Motor neuron (in vitro differentiated cells): Measurements from ENCODE around the gene ZDHHC19. TPM values are rescaled to one million over a fixed set of nuclear protein-coding genes. Genes with fewer than 3 reads are reported as not detected.
"Not testable (repeated sequence)": the region's sequence is repeated elsewhere in the genome, so short reads cannot be mapped to it uniquely, and the experiment has no call there.

Experiments used
- ATAC-seq, 8 experiments: fragments of 200-7000 bp; cut with Tn5 transposase; replicated peaks in 6 of 8; 2 replicates each; pipeline ENCODE4 v1.8.0; 2021; ENCODE audit warnings: mild to moderate bottlenecking in 8 of 8, moderate library complexity in 8 of 8
- H3K27ac ChIP-seq, 2 donors: fragments of 250-450 bp; sonication (Bioruptor Pico); 2 replicates each; pipeline ENCODE4 v1.9.0; 2021; ENCODE audit warnings: antibody characterized with exemption in 2 of 2, mild to moderate bottlenecking in 2 of 2, moderate library complexity in 1 of 2
- H3K4me1 ChIP-seq, 2 donors: fragments of 250-450 bp; sonication (Bioruptor Pico); replicated peaks in 1 of 2; 2 replicates each; pipeline ENCODE4 v1.6.1; 2021; ENCODE audit warnings: antibody characterized with exemption in 2 of 2, mild to moderate bottlenecking in 2 of 2, moderate library complexity in 1 of 2
- H3K4me3 ChIP-seq, 5 donors: fragments of 250-450 bp; sonication (Bioruptor Pico); 2 replicates each; pipeline ENCODE4 v1.9.0; 2021; ENCODE audit warnings: antibody characterized with exemption in 5 of 5, mild to moderate bottlenecking in 5 of 5, moderate library complexity in 4 of 5
- WGBS, 10 experiments: fragments of 450-650 bp; shearing (Covaris generic); methylation state at CpG; one replicate each; pipeline ENCODE4 v1.0.0; 2022; 5-methylcytosine and 5-hydroxymethylcytosine counted together
- in situ Hi-C, 9 experiments: fragments of 400-800 bp; cut with MboI; loops; one replicate each; pipeline ENCODE4 v1.15.0; 2021; ENCODE audit warnings: low sequenced_read_pairs in 9 of 9, low pct_unique_long_range_greater_than_20kb in 2 of 9; ENCODE audit not compliant: unreplicated experiment in 9 of 9
- total RNA-seq, 8 experiments: library from RNA; unstranded; fragments of 300-600 nt; gene quantifications; 2 replicates each; pipeline versions ENCODE4 v1.2.3 to v1.2.4, GENCODE V29; 2022

The ZDHHC19 gene
- total RNA-seq, 8 experiments from 2014 or later: 0.33 to 0.83 (median 0.71) TPM; not detected in 5

DNA sequence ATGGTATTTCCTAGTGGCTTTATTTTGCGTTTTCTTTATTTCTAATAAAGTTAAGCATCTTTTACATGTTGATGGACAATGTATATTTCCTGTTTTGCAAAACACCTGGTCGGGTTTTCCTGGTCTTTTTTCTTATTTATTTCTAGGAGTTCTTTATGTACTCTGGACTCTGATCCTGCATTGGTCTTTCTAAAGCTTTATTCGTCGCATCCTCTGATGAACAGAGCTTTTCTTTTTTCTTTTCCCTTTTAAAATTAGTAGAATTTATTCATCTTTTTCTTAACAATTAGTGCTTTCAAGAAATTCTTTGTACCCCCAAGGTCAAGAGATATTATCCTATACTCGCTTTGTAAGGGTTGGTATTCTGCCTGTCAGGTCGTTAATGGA is 32.2 kb downstream of the ZDHHC19 start:
- in situ Hi-C loops: loop anchor here in 1 of 9 experiments (25.0 kb wide), 1 partner anchor 92 kb away; the partner anchor contains the start of gene TFRC
- peak overlapping the region; percentile 13 to 76 for H3K27ac ChIP-seq
- peaks cover 31 to 32% of the 10 kb centered on the region in 2 donors for H3K4me1 ChIP-seq
- ATAC-seq: no peak
- no peak overlapping the region for H3K4me3 ChIP-seq
- 43 to 100% (median 58%) methylated on average over 1 to 6 of the region's 6 CpGs for WGBS, 10 experiments

GRCh38 chr3:196177967-196178366 is 33.2 kb downstream of the ZDHHC19 start:
- in situ Hi-C loops: loop anchor here in 1 of 9 experiments (25.0 kb wide), 1 partner anchor 91 kb away; the partner anchor contains the start of gene TFRC
- ATAC-seq: no peak
- Histone ChIP-seq H3K4me3 (no peak overlapping the region), H3K4me1 (peaks cover 23 to 27% of the 10 kb centered on the region in 2 donors), H3K27ac (no peak overlapping the region)
- WGBS, 10 experiments: 13 to 100% (median 81%) methylated on average over 2 to 4 of the region's 4 CpGs; no CpG with 5 or more reads in 1 of the 10 experiments

DNA sequence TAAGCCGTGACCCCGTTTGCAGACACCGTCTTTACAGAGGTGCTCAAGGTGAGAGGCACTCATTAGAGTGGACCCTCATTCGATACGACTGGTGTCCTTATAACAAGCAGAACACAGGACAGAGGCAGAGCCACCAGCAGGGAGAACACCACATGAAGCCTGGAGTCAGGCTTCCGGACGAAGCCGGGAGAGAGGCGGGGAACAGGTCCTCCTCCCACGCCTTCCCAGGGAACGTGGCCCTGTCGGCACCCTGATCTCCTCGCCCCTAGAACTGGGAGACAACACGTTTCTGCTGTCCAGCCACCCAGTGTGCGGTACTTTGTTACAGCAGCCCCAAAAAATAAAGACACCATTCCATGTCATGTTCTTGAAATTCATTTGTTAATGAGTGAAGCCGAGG is 33.6 kb downstream of the ZDHHC19 start:
- ATAC-seq: no peak
- H3K27ac ChIP-seq: no peak overlapping the region
- no peak overlapping the region for H3K4me3 ChIP-seq
- WGBS, 10 experiments: 63 to 100% (median 77%) methylated on average over 1 to 13 of the region's 16 CpGs; no CpG with 5 or more reads in 3 of the 10 experiments
- in situ Hi-C loops: loop anchor here in 1 of 9 experiments (25.0 kb wide), 1 partner anchor 90 kb away; the partner anchor contains the start of gene TFRC
- H3K4me1 ChIP-seq: peaks cover 23 to 27% of the 10 kb centered on the region in 2 donors

GRCh38 chr3:196175722-196176121 is 35.5 kb downstream of the ZDHHC19 start:
- H3K4me3 ChIP-seq: no peak overlapping the region
- H3K4me1 ChIP-seq: peaks cover 23 to 27% of the 10 kb centered on the region in 2 donors
- in situ Hi-C loops: loop anchor here in 1 of 9 experiments (25.0 kb wide), 1 partner anchor 88 kb away; the partner anchor contains the start of gene TFRC
- 63 to 100% (median 100%) methylated on average over 1 to 4 of the region's 9 CpGs; no CpG with 5 or more reads in 3 of the 10 experiments for WGBS, 10 experiments
- ATAC-seq: no peak
- no peak overlapping the region for H3K27ac ChIP-seq

DNA sequence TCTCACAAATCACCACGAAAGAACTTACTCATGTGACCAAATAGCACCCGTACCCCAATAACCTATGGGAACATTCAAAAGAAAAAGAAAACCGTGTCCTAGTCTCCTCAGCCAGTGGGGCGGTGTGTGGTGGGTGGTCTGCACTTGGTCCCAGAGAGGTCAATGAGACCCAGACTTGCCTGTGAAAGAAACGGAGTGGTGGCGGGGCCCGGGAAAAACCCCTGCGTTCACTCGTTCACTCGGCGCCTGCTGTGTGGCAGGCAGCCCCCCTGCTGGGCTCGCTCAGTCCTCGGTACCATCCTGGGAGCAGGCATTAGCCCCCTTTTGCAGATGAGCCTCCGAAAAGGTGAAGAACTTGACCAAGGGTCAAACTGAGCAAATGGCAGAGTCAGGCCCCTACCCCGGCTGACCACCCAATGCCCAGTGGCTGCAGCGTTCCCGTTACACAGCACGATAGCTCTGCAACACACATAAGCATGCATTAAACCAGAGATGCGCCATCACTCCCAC is 36.0 kb downstream of the ZDHHC19 start:
- H3K4me1 ChIP-seq: peaks cover 22 to 23% of the 10 kb centered on the region in 2 donors
- no peak overlapping the region for H3K4me3 ChIP-seq
- 17 to 100% (median 80%) methylated on average over 1 to 8 of the region's 19 CpGs; no CpG with 5 or more reads in 2 of the 10 experiments for WGBS, 10 experiments
- no peak overlapping the region for H3K27ac ChIP-seq
- in situ Hi-C loops: loop anchor here in 1 of 9 experiments (25.0 kb wide), 1 partner anchor 88 kb away; the partner anchor contains the start of gene TFRC
- no peak for ATAC-seq

- Histone ChIP-seq H3K27ac (no peak overlapping the region), H3K4me1 (peaks cover 17 to 18% of the 10 kb centered on the region in 2 donors), H3K4me3 (no peak overlapping the region)
- ATAC-seq: no peak
- in situ Hi-C loops: loop anchor here in 1 of 9 experiments (25.0 kb wide), 1 partner anchor 87 kb away; the partner anchor contains the start of gene TFRC
- WGBS, 10 experiments: 0 to 100% (median 71%) methylated on average over 1 of the region's 3 CpGs; no CpG with 5 or more reads in 3 of the 10 experiments
Measured at GRCh38 chr3:196174652-196175051, 36.5 kb downstream of the ZDHHC19 start.

DNA sequence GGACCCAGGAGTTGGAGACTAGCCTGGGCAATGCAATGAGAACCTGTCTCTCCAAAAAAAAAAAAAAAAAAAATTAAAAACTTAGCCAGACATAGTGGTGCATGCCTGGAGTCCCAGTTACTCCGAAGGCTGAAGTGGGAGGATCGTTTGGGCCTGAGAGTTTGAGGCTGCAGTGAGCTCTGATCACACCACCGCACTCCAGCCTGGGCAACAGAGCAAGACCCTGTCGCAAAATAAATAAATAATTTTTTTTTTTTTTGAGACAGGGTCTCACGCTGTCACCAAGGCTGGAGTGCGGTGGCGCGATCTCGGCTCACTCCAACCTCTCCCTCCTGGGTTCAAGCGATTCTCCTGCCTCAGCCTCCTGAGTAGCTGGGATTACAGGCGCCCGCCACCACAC is 40.9 kb downstream of the ZDHHC19 start:
- H3K4me3 ChIP-seq, in situ Hi-C loops, H3K27ac ChIP-seq, ATAC-seq, H3K4me1 ChIP-seq: not testable (repeated sequence)
- 67 to 100% (median 95%) methylated on average over 2 to 8 of the region's 12 CpGs; no CpG with 5 or more reads in 2 of the 10 experiments for WGBS, 10 experiments

DNA sequence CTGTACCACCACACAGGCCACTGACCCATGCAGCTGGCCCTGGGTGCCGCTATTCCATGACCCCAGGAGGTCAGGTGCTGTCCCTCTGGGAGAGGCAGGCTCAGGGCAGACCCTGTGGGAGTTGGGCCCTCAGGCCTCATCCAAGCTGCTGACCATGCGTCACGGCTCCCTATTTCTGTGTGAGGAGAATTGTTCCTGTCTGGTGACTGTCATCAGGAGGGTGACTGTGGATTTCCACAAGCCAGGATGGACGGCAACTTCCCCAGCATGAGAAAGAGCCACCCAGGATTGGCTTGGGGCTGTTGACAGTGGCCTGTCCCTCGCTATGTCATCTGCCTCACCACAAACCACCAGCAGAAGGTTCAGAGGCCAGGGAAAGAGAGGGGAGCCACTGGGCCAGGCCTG is 41.4 kb downstream of the ZDHHC19 start:
- Histone ChIP-seq H3K27ac (no peak overlapping the region), H3K4me1 (no peaks in the 10 kb centered on the region), H3K4me3 (no peak overlapping the region)
- WGBS, 10 experiments: 76 to 100% (median 94%) methylated on average over 1 to 3 of the region's 5 CpGs; no CpG with 5 or more reads in 5 of the 10 experiments
- ATAC-seq: no peak
- in situ Hi-C loops: no loop called here

GRCh38 chr3:196168808-196169391 is 42.3 kb downstream of the ZDHHC19 start:
- no peak for ATAC-seq
- 17 to 94% (median 66%) methylated on average over 1 to 6 of the region's 6 CpGs; no CpG with 5 or more reads in 2 of the 10 experiments for WGBS, 10 experiments
- Histone ChIP-seq H3K4me1 (peaks cover 3 to 5% of the 10 kb centered on the region in 2 donors), H3K27ac (no peak overlapping the region), H3K4me3 (no peak overlapping the region)
- in situ Hi-C loops: no loop called here

GRCh38 chr3:196166741-196167140 is 44.5 kb downstream of the ZDHHC19 start:
- peaks cover 5 to 7% of the 10 kb centered on the region in 2 donors for H3K4me1 ChIP-seq
- WGBS, 10 experiments: 83 to 100% (median 93%) methylated on average over 1 to 5 of the region's 7 CpGs
- in situ Hi-C loops: no loop called here
- no peak for ATAC-seq
- no peak overlapping the region for H3K27ac ChIP-seq
- H3K4me3 ChIP-seq: no peak overlapping the region

DNA sequence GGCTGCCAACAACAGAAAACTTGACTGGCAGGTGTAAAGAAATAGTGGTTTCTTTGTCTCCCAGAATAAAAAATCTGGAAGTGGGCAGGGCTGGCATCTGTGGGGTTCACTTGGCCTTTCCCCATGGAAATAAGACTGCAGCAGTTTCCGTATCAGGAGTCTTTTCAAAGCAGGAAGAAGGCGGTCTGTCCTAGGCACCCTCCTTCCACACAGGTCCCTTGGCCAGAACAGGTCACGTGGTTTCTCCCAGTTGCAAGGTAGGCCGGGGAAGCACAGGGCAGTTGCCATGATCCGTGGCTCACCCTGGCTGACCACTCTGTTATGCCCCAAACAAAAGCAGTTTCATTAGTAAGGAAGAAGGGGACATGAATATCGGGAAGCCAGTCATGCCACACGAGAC is 45.4 kb downstream of the ZDHHC19 start:
- Histone ChIP-seq H3K27ac (no peak overlapping the region), H3K4me1 (peaks cover 5 to 7% of the 10 kb centered on the region in 2 donors), H3K4me3 (no peak overlapping the region)
- peak in 1 of 8 experiments; percentile 11 for ATAC-seq
- WGBS, 10 experiments: 30 to 88% (median 80%) methylated on average over 1 to 6 of the region's 7 CpGs; no CpG with 5 or more reads in 1 of the 10 experiments
- in situ Hi-C loops: no loop called here

GRCh38 chr3:196165006-196165575 is 46.1 kb downstream of the ZDHHC19 start:
- H3K4me3 ChIP-seq, in situ Hi-C loops, H3K27ac ChIP-seq, ATAC-seq: not testable (repeated sequence)
- peaks cover 5 to 11% of the 10 kb centered on the region in 2 donors for H3K4me1 ChIP-seq
- 50 to 100% (median 61%) methylated on average over 1 to 4 of the region's 5 CpGs; no CpG with 5 or more reads in 5 of the 10 experiments for WGBS, 10 experiments

DNA sequence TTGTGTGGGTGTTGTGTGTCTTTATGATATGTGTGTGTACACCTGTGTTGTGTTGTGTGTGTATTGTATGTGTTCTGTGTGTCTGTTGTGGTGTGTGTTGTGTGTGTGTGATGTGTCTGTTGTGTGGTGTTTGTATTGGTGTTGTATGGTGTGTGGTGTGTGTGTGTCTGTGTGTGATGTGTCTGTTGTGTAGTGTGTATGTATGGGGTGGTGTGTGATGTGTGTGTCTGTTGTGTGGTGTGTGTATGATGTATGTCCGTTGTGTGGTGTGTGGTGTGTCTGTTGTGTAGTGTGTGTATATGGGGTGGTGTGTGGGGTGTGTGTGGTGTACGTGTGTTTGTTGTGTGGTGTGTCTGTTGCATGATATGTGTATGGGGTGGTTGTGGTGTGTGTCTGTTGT is 46.6 kb downstream of the ZDHHC19 start:
- Histone ChIP-seq H3K4me3 (no peak overlapping the region), H3K27ac (no peak overlapping the region), H3K4me1 (peaks cover 10 to 16% of the 10 kb centered on the region in 2 donors)
- ATAC-seq: no peak
- in situ Hi-C loops: no loop called here
- 60 to 83% (median 66%) methylated on average over 1 to 2 of the region's 2 CpGs; no CpG with 5 or more reads in 6 of the 10 experiments for WGBS, 10 experiments
